Thyroid gland (tissue), 4 donors: ENCODE measurements around the gene GTF2A1.

Source experiments
- CTCF ChIP-seq, 6 experiments: fragments of 200-600 bp in 3 of 6; fragments of 450-650 bp in 3 of 6; sonication (generic) in 3 of 6; IDR thresholded peaks; one replicate each; pipeline ENCODE4 v1.5.1; 2016 to 2019; ENCODE audit warnings: antibody characterized with exemption in 6 of 6, mild to moderate bottlenecking in 2 of 6, inconsistent platforms in 1 of 6, moderate library complexity in 1 of 6
- POLR2A ChIP-seq, 2 donors: fragments of 450-650 bp; IDR thresholded peaks; one replicate each; pipeline ENCODE4 v1.6.1; 2017; ENCODE audit warnings: antibody characterized with exemption in 2 of 2, mild to moderate bottlenecking in 2 of 2, moderate library complexity in 1 of 2

GRCh38 chr14:81127785-81128184 is 93.0 kb downstream of the GTF2A1 start:
- no peak for TF ChIP-seq CTCF (IDR thresholded peaks at IDR 0.05)
- TF ChIP-seq POLR2A (IDR thresholded peaks at IDR 0.05), result no peak
